H9 (cell line): ENCODE results near the gene NUDT3. TPM values are rescaled to one million over a fixed set of nuclear protein-coding genes. Genes with fewer than 3 reads are reported as not detected.

Experiments used
- DNase-seq: peaks from one replicate; pipeline ENCODE4 v3.0.0-alpha.2; 2017
- H2AFZ ChIP-seq: one replicate; pipeline ENCODE4 v1.6.1; 2013; ENCODE audit warnings: mild to moderate bottlenecking, low read length, control low read depth, moderate library complexity
- H2AK5ac ChIP-seq: 2 replicates; pipeline ENCODE4 v1.6.1; 2013; ENCODE audit warnings: low read length, control low read depth, mixed read lengths; ENCODE audit not compliant: insufficient read length
- H2BK120ac ChIP-seq: one replicate; pipeline ENCODE4 v1.6.1; 2013; ENCODE audit warnings: low read depth, mild to moderate bottlenecking, low read length, control low read depth, inconsistent platforms; ENCODE audit not compliant: poor library complexity, severe bottlenecking
- H2BK12ac ChIP-seq: 2 replicates; pipeline ENCODE4 v1.6.1; 2013; ENCODE audit warnings: low read length, control low read depth, mixed read lengths, low read depth; ENCODE audit not compliant: insufficient read length
- H2BK15ac ChIP-seq: 2 replicates; pipeline ENCODE4 v1.6.1; 2013; ENCODE audit warnings: low read depth, low read length, control low read depth
- H2BK20ac ChIP-seq: one replicate; pipeline ENCODE4 v1.6.1; 2013; ENCODE audit warnings: low read depth, mild to moderate bottlenecking, low read length, control low read depth, inconsistent platforms; ENCODE audit not compliant: poor library complexity, severe bottlenecking
- H2BK5ac ChIP-seq: 2 replicates; pipeline ENCODE4 v1.6.1; 2013; ENCODE audit warnings: low read length, control low read depth, mixed read lengths; ENCODE audit not compliant: insufficient read length
- H3K14ac ChIP-seq: 2 replicates; pipeline ENCODE4 v1.6.1; 2013; ENCODE audit warnings: low read length, control low read depth; ENCODE audit not compliant: insufficient read depth
- H3K18ac ChIP-seq: 2 replicates; pipeline ENCODE4 v1.6.1; 2013; ENCODE audit warnings: low read depth, mild to moderate bottlenecking, mixed read lengths, low read length, control low read depth; ENCODE audit not compliant: insufficient read length
- H3K23ac ChIP-seq: 2 replicates; pipeline ENCODE4 v1.6.1; 2013; ENCODE audit warnings: low read length, control low read depth, mixed read lengths, low read depth; ENCODE audit not compliant: insufficient read length
- H3K23me2 ChIP-seq: 2 replicates; pipeline ENCODE4 v1.6.1; 2013; ENCODE audit warnings: low read depth, mild to moderate bottlenecking, mixed read lengths, low read length, control low read depth; ENCODE audit not compliant: insufficient read length, poor library complexity, severe bottlenecking
- H3K27ac ChIP-seq: 2 replicates; pipeline ENCODE4 v1.5.1; 2013; ENCODE audit warnings: low read length, control low read depth, mixed read lengths, low read depth; ENCODE audit not compliant: insufficient read length
- H3K27me3 ChIP-seq: 2 replicates; pipeline ENCODE4 v1.6.1; 2013; ENCODE audit warnings: low read length, control low read depth, inconsistent platforms; ENCODE audit not compliant: insufficient read depth
- H3K4ac ChIP-seq: 2 replicates; pipeline ENCODE4 v1.6.1; 2013; ENCODE audit warnings: low read depth, mild to moderate bottlenecking, control low read depth, inconsistent platforms, low read length, moderate library complexity
- H3K4me1 ChIP-seq: 2 replicates; pipeline ENCODE4 v1.6.1; 2013; ENCODE audit warnings: low read length, control low read depth, inconsistent platforms; ENCODE audit not compliant: insufficient read depth
- H3K4me2 ChIP-seq: 2 replicates; pipeline ENCODE4 v1.6.1; 2013; ENCODE audit warnings: low read length, control low read depth, mixed read lengths; ENCODE audit not compliant: insufficient read length, insufficient read depth
- H3K56ac ChIP-seq: 2 replicates; pipeline ENCODE4 v1.6.1; 2013; ENCODE audit warnings: low read depth, mild to moderate bottlenecking, mixed read lengths, low read length, control low read depth; ENCODE audit not compliant: insufficient read length
- H3K79me1 ChIP-seq: 2 replicates; pipeline ENCODE4 v1.6.1; 2013; ENCODE audit warnings: low read depth, mild to moderate bottlenecking, moderate library complexity, low read length, control low read depth, inconsistent platforms; ENCODE audit not compliant: insufficient read depth, poor library complexity, severe bottlenecking
- H3K79me2 ChIP-seq: 2 replicates; pipeline ENCODE4 v1.6.1; 2013; ENCODE audit warnings: low read length, control low read depth, inconsistent platforms; ENCODE audit not compliant: insufficient read depth
- H3K9ac ChIP-seq: 2 replicates; pipeline ENCODE4 v1.6.1; 2013; ENCODE audit warnings: low read length, control low read depth, mixed read lengths; ENCODE audit not compliant: insufficient read length; ENCODE audit errors: extremely low read depth
- H3K9me3 ChIP-seq: one replicate; pipeline ENCODE4 v1.6.1; 2013; ENCODE audit warnings: low read depth, low read length, inconsistent platforms; ENCODE audit not compliant: control insufficient read depth
- H3T11ph ChIP-seq: one replicate; pipeline ENCODE4 v1.6.1; 2013; ENCODE audit warnings: mild to moderate bottlenecking, low read length, control low read depth, inconsistent platforms
- H4K20me1 ChIP-seq: one replicate; pipeline ENCODE4 v1.6.1; 2013; ENCODE audit not compliant: control insufficient read depth, insufficient read length, insufficient read depth
- H4K5ac ChIP-seq: 2 replicates; pipeline ENCODE4 v1.6.1; 2013; ENCODE audit warnings: low read depth, mild to moderate bottlenecking, mixed read lengths, low read length, control low read depth; ENCODE audit not compliant: insufficient read length
- H4K8ac ChIP-seq: replicated peaks from 2 replicates; pipeline ENCODE4 v1.6.1; 2013; ENCODE audit warnings: low read length, control low read depth, mixed read lengths, low read depth; ENCODE audit not compliant: insufficient read length
- H4K91ac ChIP-seq: 2 replicates; pipeline ENCODE4 v1.6.1; 2013; ENCODE audit warnings: low read depth, mild to moderate bottlenecking, moderate library complexity, mixed read lengths, low read length, control low read depth; ENCODE audit not compliant: insufficient read length
- H3K27ac Mint-ChIP-seq, 3 experiments: 2 replicates in 2 of 3; 3 replicates in 1 of 3; pipeline ENCODE4 v1.8.0; 2020 to 2021; ENCODE audit warnings: mixed read lengths in 3 of 3, mild to moderate bottlenecking in 1 of 3, moderate library complexity in 1 of 3
- H3K27me3 Mint-ChIP-seq: 2 replicates; pipeline ENCODE4 v1.8.0; 2021; ENCODE audit warnings: low read depth, mild to moderate bottlenecking, moderate library complexity, mixed read lengths
- H3K36me3 Mint-ChIP-seq, 3 experiments: 2 replicates in 2 of 3; 3 replicates in 1 of 3; pipeline ENCODE4 v1.8.0; 2020 to 2021; ENCODE audit warnings: low read depth in 3 of 3, mixed read lengths in 3 of 3; ENCODE audit not compliant: insufficient read depth in 1 of 3
- H3K4me1 Mint-ChIP-seq, 2 experiments: 2 replicates each; pipeline ENCODE4 v1.8.0; 2020; ENCODE audit warnings: mixed read lengths in 2 of 2
- H3K4me3 Mint-ChIP-seq, 2 experiments: 2 replicates in 1 of 2; 3 replicates in 1 of 2; pipeline ENCODE4 v1.8.0; 2020 to 2021; ENCODE audit warnings: mild to moderate bottlenecking in 2 of 2, mixed read lengths in 2 of 2, moderate library complexity in 1 of 2
- H3K9me3 Mint-ChIP-seq, 2 experiments: 2 replicates in 1 of 2; 3 replicates in 1 of 2; pipeline ENCODE4 v1.8.0; 2020; ENCODE audit warnings: mild to moderate bottlenecking in 2 of 2, mixed read lengths in 2 of 2, moderate library complexity in 1 of 2
- CTCF ChIP-seq: fragments of 200-600 bp; sonication (generic); conservative IDR thresholded peaks from 3 replicates; pipeline ENCODE4 v1.8.0; 2021; ENCODE audit warnings: antibody characterized with exemption, mild to moderate bottlenecking
- WGBS: extraction: QIAGEN DNeasy Blood & Tissue Kit; methylation state at CpG from one replicate; pipeline ENCODE4 v1.1.7; 2013; ENCODE audit warnings: missing lambda C conversion rate, low lambda C conversion rate, mixed read lengths; ENCODE audit not compliant: insufficient read length; ENCODE audit errors: extremely low coverage; 5-methylcytosine and 5-hydroxymethylcytosine counted together
- total RNA-seq: library from RNA; stranded (reverse); gene quantifications from 2 replicates; pipeline ENCODE4 v1.2.1, GENCODE V29; 2021

NUDT3 gene
- total RNA-seq, 1 experiment from 2014 or later, result 23.6 TPM

GRCh38 chr6:34424200-34425131, 32.0 kb upstream of the NUDT3 start:
- H3K36me3 Mint-ChIP-seq, result peaks cover 52 to 64% (median 63%) of the 10 kb centered on the region in 3 experiments
- no peak overlapping the region for H2BK20ac ChIP-seq

More at GRCh38 chr6:34424200-34425131, 32.0 kb upstream of the NUDT3 start:
- no peak overlapping the region for H2BK15ac ChIP-seq
- no peak overlapping the region for H3K4ac ChIP-seq
- peaks cover 20 to 21% of the 10 kb centered on the region in 2 experiments for H3K4me1 Mint-ChIP-seq
- no peak overlapping the region for H2AK5ac ChIP-seq
- H3K23me2 ChIP-seq, result peaks cover 5% of the 10 kb centered on the region
- TF ChIP-seq CTCF, result no peak
- WGBS, result no CpG with 5 or more reads among the region's 19 CpGs
- H3K9me3 ChIP-seq, result no peaks in the 10 kb centered on the region
- no peak overlapping the region for H3K18ac ChIP-seq
- peaks cover 6% of the 10 kb centered on the region for H3K79me1 ChIP-seq
- DNase-seq, result no peak
- H3K27me3 Mint-ChIP-seq, result no peaks in the 10 kb centered on the region
- no peaks in the 10 kb centered on the region for H3K27me3 ChIP-seq
- H2BK5ac ChIP-seq, result no peak overlapping the region
- peak overlapping the region; percentile 85 for H3K4me2 ChIP-seq
- H4K91ac ChIP-seq, result no peak overlapping the region
- peak overlapping the region; percentile 93 for H3K9ac ChIP-seq
- H3K27ac ChIP-seq, result no peak overlapping the region
- H3K14ac ChIP-seq, result 0 out of 2 replicates have a peak overlapping the region, but pooled peaks have one; percentile 1
- H3K27ac Mint-ChIP-seq, result peak overlapping the region; percentile 99 to 100 (median 100)
- H2BK120ac ChIP-seq, result no peak overlapping the region
- peaks cover 9% of the 10 kb centered on the region; the same call in 1 of the 2 replicates for H3K79me2 ChIP-seq
- H2AFZ ChIP-seq, result no peak overlapping the region
- H3K4me3 Mint-ChIP-seq, result peak overlapping the region; percentile 99
- H3K4me1 ChIP-seq, result no peaks in the 10 kb centered on the region
- peaks cover 3 to 5% of the 10 kb centered on the region in 2 experiments; a peak in 4 of 5 replicates for H3K9me3 Mint-ChIP-seq
- H2BK12ac ChIP-seq, result no peak overlapping the region
- no peak overlapping the region for H3K23ac ChIP-seq
- no peaks in the 10 kb centered on the region for H4K20me1 ChIP-seq
- no peak overlapping the region for H3T11ph ChIP-seq
- no peak overlapping the region for H4K5ac ChIP-seq
- no peak overlapping the region for H3K56ac ChIP-seq
- H4K8ac ChIP-seq, result no peak overlapping the region
